OCI-LY3 (cell line): Measurements from ENCODE around the gene SCPEP1.

Experiments used
- H2AFZ ChIP-seq: fragments of 200-600, 300-600 bp; shearing (Covaris generic); 2 replicates; pipeline ENCODE4 v1.6.0; 2014; ENCODE audit warnings: antibody characterized with exemption, low read depth, low read length
- H3K27ac ChIP-seq: fragments of 200-600, 300-600 bp; sonication (generic); 2 replicates; pipeline ENCODE4 v1.5.1; 2014; ENCODE audit warnings: mild to moderate bottlenecking, low read length, moderate library complexity, mixed read lengths
- H3K27me3 ChIP-seq: fragments of 200-600, 300-600 bp; sonication (generic); 2 replicates; pipeline ENCODE4 v1.6.1; 2014; ENCODE audit warnings: low read depth, low read length, mixed read lengths
- H3K36me3 ChIP-seq: fragments of 200-600, 300-600 bp; sonication (generic); replicated peaks from 2 replicates; pipeline ENCODE3; 2014; ENCODE audit warnings: low read depth, low read length, mixed read lengths
- H3K4me1 ChIP-seq: fragments of 300-600, 200-600 bp; sonication (generic); 2 replicates; pipeline ENCODE4 v1.6.1; 2014; ENCODE audit warnings: low read length, mixed read lengths
- H3K4me2 ChIP-seq: fragments of 200-600, 300-600 bp; sonication (generic); 2 replicates; pipeline ENCODE4 v1.6.1; 2014; ENCODE audit warnings: low read length, mixed read lengths
- H3K4me3 ChIP-seq: fragments of 300-600, 200-600 bp; sonication (generic); 2 replicates; pipeline ENCODE4 v1.5.1; 2014; ENCODE audit warnings: antibody characterized with exemption, mild to moderate bottlenecking, low read length, moderate library complexity
- H3K79me2 ChIP-seq: fragments of 300-600, 200-600 bp; shearing (Covaris generic); 2 replicates; pipeline ENCODE4 v1.6.1; 2014; ENCODE audit warnings: mild to moderate bottlenecking, low read length, mixed read lengths
- H3K9ac ChIP-seq: fragments of 300-600, 200-600 bp; shearing (Covaris generic); 2 replicates; pipeline ENCODE4 v1.6.0; 2014; ENCODE audit warnings: mild to moderate bottlenecking, low read length, moderate library complexity
- H3K9me3 ChIP-seq: fragments of 200-600, 300-600 bp; shearing (Covaris generic); 2 replicates; pipeline ENCODE4 v1.6.1; 2014; ENCODE audit warnings: low read length, mixed read lengths; ENCODE audit not compliant: insufficient read depth
- H4K20me1 ChIP-seq: fragments of 200-600, 300-600 bp; sonication (generic); 2 replicates; pipeline ENCODE4 v1.6.1; 2016; ENCODE audit warnings: low read length, mixed read lengths; ENCODE audit not compliant: insufficient read depth
- EZH2phosphoT487 ChIP-seq: fragments of 200-600 bp; shearing (Covaris generic); IDR thresholded peaks from 2 replicates; pipeline ENCODE4 v1.6.1; 2018; ENCODE audit warnings: antibody characterized with exemption, mixed run types, low read depth
- TF ChIP-seq, protein P1 (sequence below): fragments of 200-600, 300-600 bp; sonication (generic); IDR thresholded peaks from 2 replicates; pipeline ENCODE4 v1.5.1; 2014; ENCODE audit warnings: antibody characterized with exemption, low read length, low read depth

The SCPEP1 gene

DNA sequence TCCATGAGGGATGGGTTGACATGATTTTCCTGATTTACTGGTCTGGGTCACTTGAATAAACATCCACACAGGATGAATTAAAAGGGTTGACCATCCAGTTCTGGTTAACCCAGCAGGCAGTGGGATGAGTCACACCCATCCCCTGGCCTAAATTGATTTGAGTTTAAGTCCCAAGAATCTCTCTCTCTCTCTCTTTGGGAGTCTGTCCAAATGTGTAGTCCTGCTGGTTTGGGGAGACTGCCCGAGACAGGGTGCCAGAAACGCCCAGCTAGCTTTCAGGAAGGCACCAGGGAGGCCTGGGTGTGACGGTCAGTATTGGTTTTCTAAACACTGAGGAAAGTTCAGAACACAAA lies 38.8 kb downstream of the SCPEP1 start:
- no peak overlapping the region for H3K4me2 ChIP-seq
- no peaks in the 10 kb centered on the region for H3K79me2 ChIP-seq
- H3K4me3 ChIP-seq: no peak overlapping the region
- H3K36me3 ChIP-seq: no peaks in the 10 kb centered on the region
- H3K9me3 ChIP-seq: no peaks in the 10 kb centered on the region
- H3K9ac ChIP-seq: no peak overlapping the region
- TF ChIP-seq EZH2phosphoT487: no peak
- TF ChIP-seq, protein P1, sequence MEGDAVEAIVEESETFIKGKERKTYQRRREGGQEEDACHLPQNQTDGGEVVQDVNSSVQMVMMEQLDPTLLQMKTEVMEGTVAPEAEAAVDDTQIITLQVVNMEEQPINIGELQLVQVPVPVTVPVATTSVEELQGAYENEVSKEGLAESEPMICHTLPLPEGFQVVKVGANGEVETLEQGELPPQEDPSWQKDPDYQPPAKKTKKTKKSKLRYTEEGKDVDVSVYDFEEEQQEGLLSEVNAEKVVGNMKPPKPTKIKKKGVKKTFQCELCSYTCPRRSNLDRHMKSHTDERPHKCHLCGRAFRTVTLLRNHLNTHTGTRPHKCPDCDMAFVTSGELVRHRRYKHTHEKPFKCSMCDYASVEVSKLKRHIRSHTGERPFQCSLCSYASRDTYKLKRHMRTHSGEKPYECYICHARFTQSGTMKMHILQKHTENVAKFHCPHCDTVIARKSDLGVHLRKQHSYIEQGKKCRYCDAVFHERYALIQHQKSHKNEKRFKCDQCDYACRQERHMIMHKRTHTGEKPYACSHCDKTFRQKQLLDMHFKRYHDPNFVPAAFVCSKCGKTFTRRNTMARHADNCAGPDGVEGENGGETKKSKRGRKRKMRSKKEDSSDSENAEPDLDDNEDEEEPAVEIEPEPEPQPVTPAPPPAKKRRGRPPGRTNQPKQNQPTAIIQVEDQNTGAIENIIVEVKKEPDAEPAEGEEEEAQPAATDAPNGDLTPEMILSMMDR: no peak
- no peak overlapping the region for H2AFZ ChIP-seq
- H3K27me3 ChIP-seq: no peaks in the 10 kb centered on the region
- H3K27ac ChIP-seq: no peak overlapping the region
- no peaks in the 10 kb centered on the region for H4K20me1 ChIP-seq
- H3K4me1 ChIP-seq: no peaks in the 10 kb centered on the region

DNA sequence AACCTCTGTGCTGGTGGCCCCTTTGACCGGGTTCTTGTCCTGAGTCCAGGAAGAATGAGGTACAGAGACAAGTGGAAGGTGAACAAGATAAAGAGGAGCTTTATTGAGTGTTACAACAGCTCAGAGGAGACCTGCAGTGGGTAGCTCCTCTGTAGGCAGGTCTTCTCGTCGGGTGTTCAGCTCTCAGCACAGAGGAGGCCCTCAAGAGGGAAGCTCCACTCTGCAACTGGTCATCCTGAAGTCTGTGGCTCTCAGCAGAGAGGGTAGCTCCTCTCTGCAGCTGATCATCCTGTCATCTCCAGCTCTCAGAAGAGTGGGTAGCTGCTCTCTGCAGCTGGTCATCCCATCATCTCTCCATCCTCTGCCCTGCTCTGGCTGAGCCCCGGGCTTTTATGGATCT lies 39.7 kb downstream of the SCPEP1 start:
- Histone ChIP-seq H3K4me2 (no peak overlapping the region), H3K4me3 (no peak overlapping the region), H3K27me3 (0 out of 2 replicates have a peak, but pooled peaks cover 2% of the 10 kb centered on the region), H3K79me2 (no peaks in the 10 kb centered on the region), H3K9ac (no peak overlapping the region), H3K27ac (no peak overlapping the region), H3K4me1 (no peaks in the 10 kb centered on the region; the same call in 1 of the 2 replicates), H2AFZ (no peak overlapping the region), H3K9me3 (no peaks in the 10 kb centered on the region), H4K20me1 (no peaks in the 10 kb centered on the region), H3K36me3 (no peaks in the 10 kb centered on the region)
- no peak for TF ChIP-seq EZH2phosphoT487
- TF ChIP-seq, protein P1: no peak

DNA sequence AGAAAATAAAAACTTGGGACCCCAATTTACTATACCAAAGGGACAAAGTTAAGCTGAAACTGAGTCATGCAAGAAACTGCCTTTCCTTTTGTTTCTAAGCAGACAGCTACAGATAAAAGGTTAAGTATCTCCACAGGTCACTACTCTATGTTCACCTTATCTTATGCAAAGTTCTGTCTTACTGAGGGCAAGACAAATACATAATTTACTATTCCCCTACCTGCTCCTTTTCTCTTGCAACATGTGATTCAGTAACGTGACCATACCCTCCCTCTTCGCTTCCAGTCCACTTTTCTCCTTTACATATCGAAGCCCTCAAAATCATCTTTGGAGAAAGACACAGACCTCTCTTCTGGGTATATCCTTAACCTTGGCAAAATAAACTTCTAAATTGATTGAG lies 42.3 kb downstream of the SCPEP1 start:
- Histone ChIP-seq H3K79me2 (no peaks in the 10 kb centered on the region), H3K9ac (no peak overlapping the region), H3K4me2 (no peak overlapping the region), H3K36me3 (no peaks in the 10 kb centered on the region), H3K27me3 (0 out of 2 replicates have a peak, but pooled peaks cover 5% of the 10 kb centered on the region), H3K4me3 (no peak overlapping the region), H3K9me3 (no peaks in the 10 kb centered on the region), H3K4me1 (peaks cover 5% of the 10 kb centered on the region; the same call in 1 of the 2 replicates), H2AFZ (no peak overlapping the region), H3K27ac (no peak overlapping the region), H4K20me1 (no peaks in the 10 kb centered on the region)
- TF ChIP-seq, protein P1: no peak
- no peak for TF ChIP-seq EZH2phosphoT487

DNA sequence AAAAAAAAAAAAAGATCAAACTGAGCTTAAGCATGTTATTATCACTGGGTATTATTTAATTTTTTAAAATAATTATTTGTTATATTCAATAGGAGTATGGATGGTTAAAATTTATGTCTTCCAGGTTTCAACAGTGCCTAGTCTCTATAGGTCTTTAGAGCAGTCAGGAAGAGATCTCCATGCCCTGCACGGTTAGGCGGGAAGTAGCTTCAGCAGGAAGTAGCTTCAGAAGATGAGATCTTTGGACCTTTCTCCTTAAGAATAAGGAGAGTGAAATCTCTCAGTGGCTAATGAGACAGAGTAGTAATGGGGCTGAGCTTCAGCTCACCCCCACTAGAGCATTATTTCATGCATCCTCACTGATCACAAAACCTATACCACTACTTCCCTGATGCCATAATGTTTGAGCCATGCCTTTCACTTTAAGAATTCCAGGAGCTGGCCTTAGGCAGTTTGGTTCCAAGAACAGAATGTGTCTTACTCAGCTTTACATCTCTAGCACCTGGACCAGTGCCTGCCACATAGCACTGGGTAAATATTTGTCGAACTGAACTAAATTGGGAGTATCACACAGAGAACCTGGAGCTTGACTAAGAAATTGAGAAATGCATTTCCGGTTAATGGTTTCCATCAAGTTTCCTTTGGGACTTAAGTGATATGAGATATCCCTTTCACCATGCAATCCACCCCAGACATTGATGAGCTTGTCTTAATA lies 43.5 kb downstream of the SCPEP1 start:
- no peak overlapping the region for H3K4me3 ChIP-seq
- no peak overlapping the region for H3K9ac ChIP-seq
- H3K4me1 ChIP-seq: peaks cover 5% of the 10 kb centered on the region; the same call in 1 of the 2 replicates
- no peak overlapping the region for H3K27ac ChIP-seq
- H3K9me3 ChIP-seq: 0 out of 2 replicates have a peak, but pooled peaks cover 4% of the 10 kb centered on the region
- H3K79me2 ChIP-seq: no peaks in the 10 kb centered on the region
- H2AFZ ChIP-seq: no peak overlapping the region
- no peak for TF ChIP-seq EZH2phosphoT487
- TF ChIP-seq, protein P1: no peak
- H3K27me3 ChIP-seq: 0 out of 2 replicates have a peak, but pooled peaks cover 5% of the 10 kb centered on the region
- no peaks in the 10 kb centered on the region for H4K20me1 ChIP-seq
- no peaks in the 10 kb centered on the region for H3K36me3 ChIP-seq
- no peak overlapping the region for H3K4me2 ChIP-seq
